ENCODE results near the gene PIKFYVE. TPM values are rescaled to one million over a fixed set of nuclear protein-coding genes. Genes with fewer than 3 reads are reported as not detected.

Gene PIKFYVE
- total and polyA plus RNA-seq, 10 of the 15 experiments (the other 5 are each of a cell fraction or from before 2014, with no cell fraction given) = 5.2 to 41.7 (median 19.6) TPM

DNA sequence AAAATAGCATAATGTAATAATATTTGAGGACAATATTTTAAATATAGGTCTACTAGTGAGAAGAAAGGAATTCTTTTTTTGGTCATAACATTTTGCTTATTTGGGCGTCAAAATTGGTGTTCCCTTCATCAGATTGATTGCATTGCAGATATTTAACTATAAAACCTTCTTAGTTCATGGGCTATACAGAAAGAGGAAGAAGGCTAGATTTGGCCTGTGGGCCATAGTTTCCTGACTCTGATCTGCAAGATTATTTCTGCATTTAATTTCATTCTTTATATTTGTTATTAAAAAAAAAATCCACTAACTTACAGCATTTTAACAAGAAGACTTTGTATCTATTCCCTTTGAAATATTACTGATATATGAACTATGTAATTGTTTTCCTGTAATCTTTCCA, 31.9 kb downstream of the PIKFYVE start:
- DNase-seq (ENCODE audit: low read depth, low spot score) (no peak), ATAC-seq (no peak), FAIRE-seq (no peak)
- Histone ChIP-seq H3K4me1 (ENCODE audit: control insufficient read depth, insufficient read depth, low read length) (peaks cover 15% of the 10 kb centered on the region; the same call in 1 of the 2 replicates), H3K79me2 (ENCODE audit: control insufficient read depth, insufficient read depth, low read length) (peaks cover 4% of the 10 kb centered on the region; the same call in 1 of the 2 replicates), H3K27ac (ENCODE audit: control insufficient read depth, insufficient read depth) (no peak overlapping the region), H3K36me3 (ENCODE audit: control insufficient read depth in 2 of 2, insufficient read depth in 2 of 2, low read length in 1 of 2) (peaks cover 1 to 23% of the 10 kb centered on the region in 2 experiments; a peak in 2 of 4 replicates), H3K9ac (ENCODE audit: control insufficient read depth, insufficient read depth, low read length) (no peak overlapping the region), H3K4me3 (no peak overlapping the region), H3K4me2 (ENCODE audit: control insufficient read depth, insufficient read depth) (no peak overlapping the region), H3K9me3 (replicated peaks; ENCODE audit: control insufficient read depth, insufficient read depth, low read length) (no peaks in the 10 kb centered on the region), H3K27me3 (replicated peaks in 1 of 2; ENCODE audit: control insufficient read depth in 2 of 2, insufficient read depth in 2 of 2, low read length in 1 of 2) (no peaks in the 10 kb centered on the region), H2AFZ (ENCODE audit: control insufficient read depth, low read depth, low read length) (no peak overlapping the region), H4K20me1 (ENCODE audit: control insufficient read depth, insufficient read depth) (no peaks in the 10 kb centered on the region)
- BruUV-seq (replicated peaks) = no TSS peak
- WGBS (ENCODE audit: insufficient coverage, insufficient replicate concordance, low lambda C conversion rate, missing lambda C conversion rate) = 46% methylated on average over 1 of the region's 1 CpG
- ChIA-PET SMC1A (ENCODE audit: uncharacterized antibody, unreplicated experiment) (no interaction called here), RAD21 (ENCODE audit: unreplicated experiment) (interaction anchor here (0.5 to 0.6 kb wide), 2 partner anchors 29 to 91 kb away, joined by 3 to 4 read pairs; no protein-coding TSS in a partner anchor), CTCF (no interaction called here), POLR2A (no interaction called here)
- intact Hi-C loops (cut with micrococcal nuclease; ENCODE audit: unreplicated experiment) = no loop called here
- TF ChIP-seq SMC3 (IDR thresholded peaks at IDR 0.05; ENCODE audit: borderline replicate concordance, low read length) (no peak), SREBF2 (IDR thresholded peaks at IDR 0.05; ENCODE audit: low read length) (no peak), IKZF1 (conservative IDR thresholded peaks at IDR 0.05) (no peak)
- in situ Hi-C loops (cut with MboI) = no loop called here

DNA sequence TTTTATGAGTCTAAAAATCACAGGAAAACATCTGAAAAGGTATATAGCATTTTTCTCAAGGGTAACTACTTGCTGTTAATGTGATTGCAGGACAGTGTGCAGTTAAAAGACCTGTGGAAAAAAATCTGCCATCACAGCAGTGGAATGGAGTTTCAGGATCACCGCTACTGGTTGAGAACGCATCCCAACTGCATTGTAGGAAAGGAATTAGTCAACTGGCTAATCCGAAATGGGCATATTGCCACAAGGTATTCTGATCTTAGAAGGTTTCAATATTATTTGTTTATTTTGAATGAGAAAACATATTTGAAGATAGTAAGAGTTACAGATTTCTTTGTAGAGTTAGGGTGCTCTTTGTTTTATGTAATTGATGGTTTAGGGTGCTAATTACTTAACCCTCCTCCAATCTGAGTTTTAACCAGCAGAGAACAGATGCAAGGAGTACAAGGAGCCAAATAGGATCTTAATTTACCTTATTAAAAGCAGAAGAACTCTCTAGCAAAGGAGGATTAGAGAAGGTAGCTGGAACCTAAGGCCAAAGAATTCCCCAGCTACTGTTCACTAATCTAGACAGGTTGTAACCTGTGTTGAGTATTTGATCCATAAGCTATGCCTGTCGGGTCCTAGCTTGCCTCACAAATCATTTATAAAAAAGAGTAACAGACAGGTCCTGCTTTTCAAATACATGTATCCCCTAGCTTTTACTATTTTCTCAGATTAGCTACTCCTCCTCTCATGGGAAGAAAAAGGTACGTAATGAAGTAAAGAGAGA, 35.0 kb downstream of the PIKFYVE start:
- Histone ChIP-seq H3K4me3 (no peak overlapping the region), H2AFZ (ENCODE audit: control insufficient read depth, low read depth, low read length) (no peak overlapping the region), H3K79me2 (ENCODE audit: control insufficient read depth, insufficient read depth, low read length) (peaks cover 3% of the 10 kb centered on the region; the same call in 1 of the 2 replicates), H3K9me3 (replicated peaks; ENCODE audit: control insufficient read depth, insufficient read depth, low read length) (no peaks in the 10 kb centered on the region), H3K36me3 (ENCODE audit: control insufficient read depth in 2 of 2, insufficient read depth in 2 of 2, low read length in 1 of 2) (peaks cover 3 to 28% of the 10 kb centered on the region in 2 experiments), H3K9ac (ENCODE audit: control insufficient read depth, insufficient read depth, low read length) (no peak overlapping the region), H3K27me3 (replicated peaks in 1 of 2; ENCODE audit: control insufficient read depth in 2 of 2, insufficient read depth in 2 of 2, low read length in 1 of 2) (no peaks in the 10 kb centered on the region), H3K4me2 (ENCODE audit: control insufficient read depth, insufficient read depth) (no peak overlapping the region), H3K4me1 (ENCODE audit: control insufficient read depth, insufficient read depth, low read length) (no peaks in the 10 kb centered on the region), H3K27ac (ENCODE audit: control insufficient read depth, insufficient read depth) (no peak overlapping the region), H4K20me1 (ENCODE audit: control insufficient read depth, insufficient read depth) (no peaks in the 10 kb centered on the region)
- TF ChIP-seq CBX3 (IDR thresholded peaks at IDR 0.05; ENCODE audit: borderline replicate concordance, low read depth) (no peak), HDAC6 (IDR thresholded peaks at IDR 0.05; ENCODE audit: unreplicated experiment) (no peak)
- TF ChIP-seq, protein P1, sequence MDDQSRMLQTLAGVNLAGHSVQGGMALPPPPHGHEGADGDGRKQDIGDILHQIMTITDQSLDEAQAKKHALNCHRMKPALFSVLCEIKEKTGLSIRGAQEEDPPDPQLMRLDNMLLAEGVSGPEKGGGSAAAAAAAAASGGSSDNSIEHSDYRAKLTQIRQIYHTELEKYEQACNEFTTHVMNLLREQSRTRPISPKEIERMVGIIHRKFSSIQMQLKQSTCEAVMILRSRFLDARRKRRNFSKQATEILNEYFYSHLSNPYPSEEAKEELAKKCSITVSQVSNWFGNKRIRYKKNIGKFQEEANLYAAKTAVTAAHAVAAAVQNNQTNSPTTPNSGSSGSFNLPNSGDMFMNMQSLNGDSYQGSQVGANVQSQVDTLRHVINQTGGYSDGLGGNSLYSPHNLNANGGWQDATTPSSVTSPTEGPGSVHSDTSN (IDR thresholded peaks at IDR 0.05; ENCODE audit: insufficient replicate concordance, low read depth, low read length) = no peak
- over 99% methylated on average over 5 of the region's 5 CpGs for WGBS (ENCODE audit: insufficient coverage, insufficient replicate concordance, low lambda C conversion rate, missing lambda C conversion rate)
- ChIA-PET RAD21 (ENCODE audit: unreplicated experiment) (interaction anchor here (0.8 to 1.3 kb wide), 2 partner anchors 10 to 35 kb away, joined by 3 read pairs; partner anchors contain the start of gene PIKFYVE), POLR2A (interaction anchor here (0.5 to 0.8 kb wide), 2 partner anchors 13 to 676 kb away, joined by 3 to 4 read pairs; partner anchors contain the start of gene METTL21A), SMC1A (ENCODE audit: uncharacterized antibody, unreplicated experiment) (interaction anchor here (0.6 to 3.7 kb wide), 6 partner anchors 9 to 36 kb away, joined by 3 to 26 read pairs (median 6); no protein-coding TSS in a partner anchor), CTCF (interaction anchor here (1.1 to 3.5 kb wide), 4 partner anchors 14 to 34 kb away, joined by 3 to 17 read pairs (median 10); no protein-coding TSS in a partner anchor)
- FAIRE-seq = no peak
- no peak for DNase-seq (ENCODE audit: low read depth, low spot score)
- ATAC-seq = no peak
- in situ Hi-C loops (cut with MboI) = no loop called here
- BruUV-seq (replicated peaks) = no TSS peak
- intact Hi-C loops (cut with micrococcal nuclease; ENCODE audit: unreplicated experiment) = no loop called here

Data from GM12878 (cell line).